NCI-H1694 treated with DMSO at 0.1 percent for 48 hours (cell line): ENCODE results near the gene CSPG4.
"Not testable (repeated sequence)": the region's sequence is repeated elsewhere in the genome, so short reads cannot be mapped to it uniquely, and the experiment has no call there.

ENCODE experiments used
- DNase-seq: peaks from one replicate; lab custom pipeline; 2025; lab: John Stamatoyannopoulos, UW

Gene CSPG4

DNA sequence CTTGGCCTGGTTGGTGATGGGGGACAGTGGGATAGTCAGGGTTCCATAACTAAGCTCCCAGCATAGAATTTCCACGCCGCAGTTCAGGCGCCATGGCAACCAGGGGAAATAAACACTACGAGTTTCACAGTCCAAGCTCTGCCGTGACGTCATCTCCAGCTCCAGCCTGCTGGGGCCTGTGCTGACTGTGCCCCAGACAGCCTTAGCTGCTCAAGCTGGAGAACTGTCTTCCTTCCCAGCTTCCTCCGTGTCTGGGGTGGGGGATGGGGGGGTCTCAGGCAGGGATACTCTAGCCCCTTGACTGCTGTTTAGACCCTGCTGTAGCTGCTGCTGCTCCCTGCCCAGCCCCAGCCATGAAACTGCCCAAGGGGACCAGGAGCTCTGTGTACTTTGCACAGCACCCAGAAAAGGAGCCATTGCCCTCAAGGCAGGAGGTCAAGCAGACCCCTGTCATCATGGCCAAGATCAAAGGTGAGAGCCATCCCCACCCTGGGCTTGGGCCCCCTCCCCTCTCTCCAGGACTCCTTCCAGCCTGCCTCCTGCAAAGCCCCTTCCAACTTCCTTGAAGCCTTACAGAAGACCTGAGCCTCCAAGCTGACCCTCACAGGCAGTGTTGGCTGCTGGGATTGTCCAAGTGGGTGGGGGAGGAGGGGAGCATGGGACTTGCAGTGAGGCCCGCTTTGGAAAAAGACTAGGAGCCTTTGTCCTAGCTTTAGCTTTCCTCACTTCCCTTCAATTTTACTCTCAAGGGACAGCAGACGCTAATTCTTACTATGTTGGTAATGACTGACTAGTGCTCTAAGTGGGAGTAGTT, 11.4 kb upstream of the CSPG4 start:
- no peak for DNase-seq

DNA sequence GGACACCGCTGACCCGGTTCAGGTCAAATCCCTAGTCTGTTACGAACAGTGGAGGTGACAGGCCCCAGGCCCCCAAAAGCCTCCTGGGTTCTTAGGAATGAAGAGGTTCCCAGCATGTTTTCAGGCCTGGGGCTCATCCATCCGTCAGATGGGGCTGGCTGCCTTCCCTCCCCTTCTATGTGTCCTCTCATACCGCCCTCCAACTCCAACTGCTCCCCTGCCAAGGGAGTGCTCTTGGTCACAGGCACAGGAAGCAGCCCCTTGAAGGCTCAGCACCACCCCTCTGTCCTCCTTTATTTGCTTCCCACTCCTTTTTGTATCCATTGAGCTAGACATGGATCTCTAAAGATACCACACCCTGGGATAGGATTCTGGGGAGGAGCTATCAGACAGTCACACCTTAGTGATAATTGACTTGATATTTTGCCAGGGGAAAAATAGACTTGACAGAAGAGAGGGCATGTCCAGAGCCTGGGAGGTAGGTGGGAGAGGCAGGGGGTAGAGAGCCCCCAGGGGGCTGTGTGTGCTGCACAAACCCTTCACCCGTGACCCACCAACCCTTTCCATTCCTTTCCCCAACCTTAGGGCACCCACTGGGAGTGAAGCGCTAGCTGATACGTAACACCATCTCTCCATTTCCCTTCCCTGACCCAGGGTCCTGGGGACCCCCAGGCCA, 10.7 kb upstream of the CSPG4 start:
- no peak for DNase-seq

DNA sequence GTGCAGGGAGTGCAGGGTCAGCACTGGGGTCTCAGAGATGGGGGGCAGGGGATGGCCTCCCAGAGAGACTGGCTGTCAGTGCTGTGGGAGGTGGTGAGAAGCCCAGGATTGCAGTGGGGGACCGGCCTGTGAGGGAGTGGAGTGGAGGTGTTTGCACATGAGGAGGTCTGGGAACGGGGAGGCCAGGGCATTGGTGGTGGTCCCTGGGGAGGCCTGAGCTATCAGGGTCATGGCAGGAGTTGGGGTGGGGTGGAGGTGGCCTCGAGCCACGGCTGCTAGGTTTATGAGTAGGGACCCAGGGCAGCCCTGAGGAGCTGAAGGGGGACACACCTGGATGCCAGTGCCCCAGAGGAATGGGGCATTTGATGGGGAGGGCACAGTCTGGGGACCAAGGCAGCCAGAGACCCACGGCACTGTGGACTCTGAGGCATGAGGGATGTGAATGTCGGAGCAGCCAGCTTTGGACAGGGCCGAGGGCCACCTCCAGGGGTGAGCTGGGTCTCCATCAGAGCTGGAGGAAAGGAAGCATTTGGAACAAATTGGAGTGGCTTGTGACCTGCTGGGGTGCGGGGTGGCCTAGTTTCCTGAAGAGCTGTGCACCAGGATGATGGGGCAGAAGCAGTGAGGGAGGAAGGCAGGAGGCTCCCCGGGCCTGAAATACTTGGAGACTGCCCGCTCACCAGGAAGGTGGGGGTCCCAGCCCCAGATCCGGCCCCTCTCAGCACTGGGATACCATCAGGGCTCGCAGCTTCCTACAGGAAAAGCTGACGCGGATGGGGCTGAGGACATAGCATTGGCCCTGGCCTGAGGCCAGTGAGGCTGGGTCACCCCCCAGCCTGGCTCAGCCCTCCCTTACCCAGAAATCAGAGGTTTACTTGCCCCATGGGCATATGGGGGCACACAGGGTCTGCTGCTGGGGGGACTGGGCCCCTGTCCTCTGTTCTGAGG, 9.5 kb upstream of the CSPG4 start:
- no peak for DNase-seq

DNA sequence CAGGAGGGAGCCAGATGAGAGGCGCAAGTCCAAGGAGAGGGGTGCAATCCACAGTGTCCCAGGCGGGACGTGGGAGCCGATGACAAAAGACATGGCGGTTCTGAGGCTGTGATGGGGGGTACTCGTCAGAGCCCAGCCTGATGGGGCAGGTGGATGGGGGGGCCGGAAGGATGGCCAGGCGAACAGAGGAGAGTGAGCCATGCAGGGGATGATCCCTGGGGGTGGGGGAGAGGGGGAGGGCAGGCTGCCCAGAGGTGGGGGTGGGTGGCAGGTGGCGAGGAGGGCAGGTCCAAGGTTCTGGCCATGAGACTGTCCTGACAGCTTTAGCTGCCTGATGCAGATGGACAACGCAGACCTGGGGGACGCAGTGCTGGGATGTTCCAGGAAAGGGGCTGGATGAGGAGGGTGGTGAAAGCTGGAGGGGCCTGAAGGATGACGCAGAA, 8.9 kb upstream of the CSPG4 start:
- DNase-seq, result no peak

DNA sequence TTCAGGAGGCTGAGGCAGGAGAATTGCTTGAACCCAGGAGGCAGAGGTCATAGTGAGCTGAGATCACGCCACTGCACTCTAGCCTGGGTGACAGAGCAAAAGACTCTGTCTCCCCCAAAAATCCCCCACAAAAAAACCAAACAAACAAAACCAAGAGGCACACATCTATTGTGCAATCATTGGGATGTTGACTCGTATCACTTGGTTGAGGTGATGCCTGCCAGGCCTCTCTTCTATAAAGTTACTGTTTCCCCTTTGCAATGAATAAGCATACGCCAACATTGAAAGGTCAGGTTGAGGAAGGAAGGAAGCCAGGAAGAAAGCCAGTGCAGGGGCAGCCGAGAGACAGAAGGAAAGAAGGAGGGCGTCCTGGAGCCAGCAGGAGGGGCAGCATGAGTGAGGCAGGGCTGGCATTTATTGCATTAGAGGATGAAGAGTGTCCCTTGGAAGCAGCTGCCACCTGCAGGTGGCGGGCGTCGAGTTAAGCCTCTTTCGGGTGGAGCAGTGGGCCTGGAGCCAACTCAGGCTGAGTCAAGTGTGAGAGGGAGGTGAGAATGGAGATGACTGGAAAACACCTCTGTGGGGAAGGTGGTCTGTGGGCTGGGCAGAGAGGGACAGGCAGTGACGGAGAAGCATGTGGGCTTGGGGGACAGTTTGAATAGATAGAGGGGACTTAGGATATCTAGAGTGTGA, 8.3 kb upstream of the CSPG4 start:
- peak; percentile 65 for DNase-seq

DNA sequence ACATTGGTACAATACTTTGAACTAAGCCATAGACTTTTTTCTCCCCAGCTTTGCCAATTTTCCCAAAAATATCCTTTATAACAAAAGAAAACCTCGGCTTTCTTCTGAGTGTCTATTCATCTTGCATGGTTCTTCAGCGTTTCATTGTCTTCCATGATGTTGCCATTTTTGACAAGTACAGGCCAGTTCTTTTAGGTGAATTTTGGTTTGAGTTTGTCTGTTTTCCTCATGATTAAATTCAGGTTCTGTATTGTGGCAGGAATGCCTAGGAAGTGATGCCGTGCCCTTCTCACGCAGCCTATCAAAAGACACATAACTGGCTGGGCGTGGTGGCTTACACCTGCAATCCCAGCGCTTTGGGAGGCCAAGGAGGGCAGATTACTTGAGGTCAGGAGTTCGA, 7.6 kb upstream of the CSPG4 start:
- no peak for DNase-seq

DNA sequence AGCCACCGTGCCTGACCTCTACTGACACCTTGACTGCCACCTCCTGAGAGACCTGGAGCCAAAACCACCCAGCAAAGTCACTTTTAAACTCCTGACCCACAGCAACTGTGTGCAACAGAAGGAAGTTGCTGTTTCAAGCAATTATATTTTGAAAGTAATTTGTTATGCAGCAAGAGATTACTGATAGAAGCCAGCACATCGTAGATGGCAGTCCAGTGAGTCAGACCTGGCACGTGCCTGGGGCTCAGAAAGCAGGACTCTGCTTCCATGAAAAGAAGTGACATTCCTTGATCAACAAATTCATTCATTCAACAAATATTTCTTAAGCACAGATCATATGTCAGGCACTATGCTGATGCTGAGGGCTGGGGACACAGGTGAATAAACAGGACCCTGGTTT, 5.7 kb upstream of the CSPG4 start:
- DNase-seq, result no peak

DNA sequence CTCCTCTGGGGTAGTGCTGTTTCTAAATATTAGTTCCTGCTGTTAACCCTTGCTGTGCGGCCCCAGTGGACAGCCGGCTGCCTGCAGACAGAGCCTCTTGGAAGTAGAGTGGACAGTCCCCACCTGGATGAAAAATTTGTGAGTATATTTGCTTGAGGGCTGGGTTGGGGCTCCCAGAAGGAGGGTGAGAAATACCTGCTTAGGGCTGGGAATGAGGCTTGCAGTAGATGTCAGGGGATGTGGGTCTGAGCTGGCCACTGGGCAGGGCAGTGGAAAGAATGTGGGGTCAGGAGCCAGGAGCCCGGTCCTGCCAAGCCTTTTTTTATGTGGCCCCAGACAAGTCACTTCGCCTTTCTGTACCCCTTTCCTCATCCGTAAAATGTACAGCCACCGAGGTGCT, 4.4 kb upstream of the CSPG4 start:
- not testable (repeated sequence) for DNase-seq

DNA sequence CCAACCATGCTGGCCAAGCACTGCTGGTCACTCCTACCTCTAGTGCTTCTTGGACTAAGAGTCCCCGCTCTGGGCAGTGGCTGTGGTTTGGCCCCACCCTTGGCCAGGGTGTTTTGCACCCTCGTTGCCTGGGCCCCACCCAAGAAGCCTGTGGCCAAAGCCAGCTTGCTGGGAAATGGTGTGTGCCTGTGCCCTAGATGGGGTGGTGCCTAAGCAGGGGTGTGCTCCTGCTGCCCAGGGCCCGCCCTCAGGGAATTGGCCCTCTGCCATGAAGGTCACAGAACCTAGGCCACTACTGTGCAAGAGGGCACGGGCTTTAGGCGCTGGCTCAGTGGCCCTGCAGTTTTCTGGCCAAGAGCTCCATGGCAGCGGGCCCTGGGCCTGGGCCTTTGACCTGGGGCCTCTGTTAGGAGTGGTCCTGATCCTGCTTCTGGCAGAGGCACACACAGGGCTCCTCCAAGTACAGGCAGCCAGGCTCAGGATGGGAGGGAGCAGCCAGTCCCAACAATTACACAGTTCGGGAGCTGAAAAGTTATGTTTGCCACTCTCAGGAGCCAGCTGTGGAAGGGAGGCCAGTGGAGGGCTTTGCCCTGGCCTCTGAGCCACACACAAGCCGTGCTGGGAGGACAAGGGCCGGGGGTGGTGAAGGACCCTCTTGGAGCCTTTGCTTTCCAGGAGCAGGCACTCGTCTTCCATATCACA, 3.8 kb upstream of the CSPG4 start:
- not testable (repeated sequence) for DNase-seq

DNA sequence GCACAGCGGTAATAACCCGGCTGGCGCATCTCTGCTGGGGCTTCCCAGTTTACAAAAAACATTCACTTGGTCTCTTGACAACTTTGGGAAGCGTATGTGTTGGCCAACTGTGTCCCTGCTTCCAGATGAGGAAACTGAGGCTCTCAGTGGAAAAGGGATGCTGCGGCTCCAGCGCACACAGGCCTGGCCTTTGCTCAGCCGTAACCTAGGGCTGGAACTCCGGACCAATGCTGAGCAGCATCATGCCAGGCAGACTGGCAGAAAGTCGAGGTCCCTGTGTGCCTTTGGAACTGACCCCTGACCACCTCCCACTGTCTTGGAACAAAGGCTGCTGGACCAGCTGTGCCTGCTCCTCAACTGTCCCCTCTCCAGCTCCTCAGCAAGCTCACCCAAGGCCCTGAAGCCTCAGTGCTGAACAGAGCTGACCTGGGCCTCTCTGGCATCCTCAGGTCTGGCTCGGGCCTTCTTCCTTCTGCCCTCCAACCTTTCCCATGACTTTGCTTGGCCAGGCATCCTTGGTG, 2.7 kb upstream of the CSPG4 start:
- DNase-seq, result not testable (repeated sequence)

DNA sequence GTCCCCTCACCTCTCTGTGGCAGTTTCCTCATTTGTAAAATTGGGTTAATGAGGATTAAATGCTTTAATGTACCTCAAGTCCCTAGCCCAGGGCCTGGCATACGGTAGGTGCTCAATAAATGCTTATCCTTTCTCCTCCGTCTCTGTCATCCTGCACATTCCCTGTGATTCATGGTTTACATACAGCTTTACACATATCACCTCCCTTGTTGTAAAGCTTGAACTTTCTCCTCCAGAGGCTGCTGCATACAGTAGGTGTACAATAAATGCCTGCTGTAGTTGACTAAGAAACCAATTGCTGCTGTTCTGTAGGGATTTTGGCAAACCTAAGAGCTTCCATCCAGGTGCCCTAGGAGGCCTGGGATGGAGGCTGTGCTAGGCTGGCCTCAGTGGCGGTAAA, 1.5 kb upstream of the CSPG4 start:
- no peak for DNase-seq

DNA sequence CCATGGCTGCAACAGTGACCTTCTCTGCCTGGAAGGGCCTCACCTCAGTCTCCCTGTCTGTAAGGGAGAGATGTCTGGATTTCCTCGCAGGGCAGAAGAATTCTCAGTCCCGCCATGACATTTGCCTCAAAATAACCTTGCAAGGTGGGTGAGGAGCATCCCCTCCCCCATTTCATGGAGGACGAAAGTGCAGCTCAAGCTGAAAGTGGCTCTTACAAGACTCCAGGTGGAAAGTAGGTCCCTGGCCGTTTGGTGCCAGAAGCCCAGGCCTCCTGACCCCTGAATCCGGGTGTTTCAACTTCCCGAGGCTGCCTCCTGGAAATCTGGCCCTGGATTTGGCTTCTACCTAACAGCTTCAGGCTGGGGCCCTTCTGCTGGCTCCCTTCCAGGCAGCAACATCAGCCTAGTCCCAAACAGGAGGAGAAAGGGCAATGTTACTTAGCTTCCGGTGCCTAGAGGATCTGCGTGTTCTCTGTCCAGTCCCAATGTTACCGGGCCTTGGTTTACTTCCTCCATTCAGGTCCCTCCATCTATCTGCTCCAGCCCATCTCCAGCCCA, 769 bp upstream of the CSPG4 start:
- no peak for DNase-seq

DNA sequence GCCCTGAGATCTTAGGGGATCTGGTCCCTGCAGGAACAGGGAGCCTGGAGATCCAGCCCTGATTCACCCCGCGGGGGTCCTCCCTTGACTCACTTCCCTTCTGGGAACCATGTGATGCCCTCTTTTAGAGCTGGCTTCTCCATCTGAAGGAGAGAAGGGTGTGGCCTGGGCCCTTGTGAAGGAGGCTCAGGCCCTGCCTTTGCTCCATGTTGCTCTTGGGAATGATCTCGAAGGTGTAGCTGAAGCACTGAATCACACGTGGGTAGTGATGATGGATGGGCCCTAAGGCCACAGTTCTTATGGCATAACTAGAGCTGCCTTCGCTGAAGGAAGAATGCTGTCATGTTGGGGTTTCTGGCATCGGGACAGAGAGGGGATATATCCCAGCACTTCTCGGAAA, 1.2 kb downstream of the CSPG4 start:
- DNase-seq, result not testable (repeated sequence)

DNA sequence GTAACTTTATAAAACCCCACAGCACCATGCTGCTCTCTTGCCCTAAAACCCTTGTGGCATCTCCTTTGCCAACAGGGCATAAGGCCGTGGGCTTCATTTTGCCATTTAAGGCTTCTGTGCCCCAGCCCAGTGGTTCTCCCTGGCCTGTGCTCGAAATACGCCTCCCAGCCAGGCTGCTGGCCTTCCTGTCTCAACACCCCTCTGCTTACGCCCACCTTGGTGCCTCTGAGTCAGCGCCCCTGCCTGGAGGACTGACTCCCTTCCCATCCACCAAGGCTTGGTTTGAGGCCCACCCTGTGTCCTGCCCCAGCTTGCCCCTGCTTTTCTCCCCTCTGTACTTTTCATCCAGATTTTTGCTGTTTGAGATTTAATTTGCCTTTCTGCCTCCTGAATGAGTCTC, 1.8 kb downstream of the CSPG4 start:
- DNase-seq, result not testable (repeated sequence)

DNA sequence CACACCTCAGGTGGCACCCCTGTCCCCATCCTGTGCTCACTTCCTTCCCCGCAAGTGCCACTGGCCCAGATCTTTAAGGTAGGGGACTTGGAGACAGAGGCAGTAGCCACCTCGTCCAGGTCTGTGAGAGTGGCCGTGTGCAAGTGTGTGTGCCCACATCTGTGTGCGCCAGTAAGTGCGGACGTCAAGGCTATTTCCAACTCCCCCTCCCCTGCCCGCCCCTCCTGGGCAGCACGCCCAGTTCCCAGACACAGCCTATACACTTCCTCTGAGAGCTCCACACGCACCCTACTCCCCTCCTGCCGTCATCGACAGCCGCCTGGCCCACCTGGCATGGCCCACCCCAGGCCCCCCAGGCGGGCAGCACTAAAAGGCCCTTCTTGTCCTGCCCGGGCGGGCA, 3.2 kb downstream of the CSPG4 start:
- DNase-seq, result peak; percentile 29

DNA sequence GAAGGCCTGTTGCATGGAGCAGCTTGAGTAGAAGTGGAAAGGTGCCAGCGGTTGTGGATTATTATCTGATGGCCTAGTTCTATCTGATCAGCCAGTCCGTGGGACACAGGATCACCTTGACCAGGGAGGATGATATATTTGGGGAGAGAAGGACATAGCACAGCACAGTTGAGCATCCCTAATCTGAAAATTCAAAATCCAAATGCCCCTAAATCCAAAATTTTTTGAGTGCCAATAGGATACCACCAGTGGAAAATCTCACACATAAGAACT, 6.0 kb downstream of the CSPG4 start:
- no peak for DNase-seq

DNA sequence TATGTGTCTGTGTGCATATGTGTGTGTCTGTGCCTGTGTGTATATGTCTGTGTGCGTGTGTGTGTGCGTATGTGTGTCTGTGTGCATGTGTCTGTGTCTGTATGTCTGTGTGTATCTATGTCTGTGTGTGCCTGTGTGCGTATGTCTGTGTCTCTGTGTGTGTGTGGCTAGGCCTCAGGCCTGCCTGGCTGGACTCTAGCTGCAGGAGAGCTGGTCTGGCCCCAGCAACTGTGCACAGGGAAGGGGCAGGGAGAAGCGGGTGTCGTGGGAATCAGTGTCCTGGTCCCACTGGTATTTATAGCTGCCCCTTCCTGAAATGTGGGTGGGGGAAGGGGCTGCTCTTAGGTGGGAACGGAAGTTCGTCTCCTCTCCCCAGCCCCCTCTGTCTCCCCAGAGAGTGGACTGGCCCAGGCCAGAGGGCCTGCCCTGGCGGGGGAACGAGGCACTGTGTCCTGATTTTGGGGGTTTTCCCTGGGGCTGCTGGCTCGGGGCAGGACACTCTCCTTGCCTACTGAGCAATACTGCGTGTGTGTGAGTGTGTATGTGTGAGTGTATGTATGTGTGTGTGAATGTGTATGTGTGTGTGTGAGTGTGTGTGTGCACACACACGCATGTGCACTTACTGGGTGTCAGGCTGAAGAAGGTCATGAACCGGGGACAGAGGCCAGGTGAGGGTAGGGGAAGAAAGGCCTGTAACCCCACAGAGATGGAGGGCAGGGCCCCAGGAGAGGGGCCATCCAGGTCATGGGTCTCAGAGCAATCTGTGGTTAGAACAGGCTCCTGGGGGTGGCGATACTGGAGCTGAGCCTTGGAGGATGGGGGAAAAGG, 6.6 kb downstream of the CSPG4 start:
- DNase-seq, result no peak

DNA sequence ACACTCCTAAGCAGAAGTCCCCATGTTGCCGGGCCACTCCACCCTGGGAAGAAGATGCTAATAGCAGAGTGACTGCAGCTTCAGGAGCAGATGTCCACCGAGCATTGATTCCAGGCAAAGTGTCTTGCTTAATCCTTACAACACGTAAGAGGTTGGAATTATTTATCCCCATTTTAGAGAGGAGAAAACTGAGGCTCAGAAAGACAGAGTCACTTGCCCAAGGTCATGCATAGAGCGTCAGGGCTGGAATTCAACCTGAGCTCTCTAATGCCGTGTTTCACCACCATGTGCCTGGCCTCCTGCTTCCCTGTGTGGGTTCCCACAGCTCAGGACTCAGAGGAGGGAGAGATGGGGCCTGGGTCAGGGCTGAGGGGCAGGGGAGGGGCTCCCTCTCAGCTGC, 7.3 kb downstream of the CSPG4 start:
- DNase-seq, result not testable (repeated sequence)

DNA sequence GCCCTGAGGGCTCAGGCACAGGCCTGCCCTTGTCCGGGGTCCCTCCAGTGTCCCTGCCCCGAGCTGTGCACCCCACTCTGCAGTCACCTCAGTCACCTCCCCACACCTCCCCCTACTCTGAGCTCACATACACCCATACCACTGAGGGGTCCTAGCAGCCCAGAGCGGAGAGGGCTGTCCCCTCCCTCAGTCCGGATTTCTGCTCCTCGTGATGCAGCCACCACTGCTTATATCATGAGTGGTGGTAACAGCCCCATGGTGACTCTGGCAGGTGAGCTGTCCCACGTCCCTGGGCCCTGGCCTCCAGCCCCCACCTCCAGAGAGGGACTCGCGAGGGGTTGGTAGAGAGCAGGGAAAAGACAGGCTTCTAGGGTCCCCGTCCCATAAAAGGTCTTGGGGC, 8.0 kb downstream of the CSPG4 start:
- no peak for DNase-seq

DNA sequence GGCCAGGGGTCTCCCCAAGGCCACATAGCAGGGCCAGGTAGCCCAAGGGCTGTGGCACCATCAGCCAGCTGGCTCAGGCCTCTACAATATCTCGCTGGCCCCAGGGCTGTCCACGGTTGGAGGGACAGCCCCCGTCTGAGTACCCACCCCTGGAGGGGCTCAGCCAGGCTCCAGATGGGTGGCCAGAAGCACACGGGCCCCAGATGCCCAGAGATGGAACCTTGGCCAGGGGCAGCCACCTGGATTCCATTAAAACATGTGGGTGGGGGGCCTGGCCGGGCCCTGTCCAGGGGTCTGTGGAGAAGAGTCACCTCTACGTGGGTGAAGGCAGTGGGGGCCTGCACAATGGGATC, 8.4 kb downstream of the CSPG4 start:
- DNase-seq, result no peak
